ENCODE results near the gene GNL2. TPM values are rescaled to one million over a fixed set of nuclear protein-coding genes. Genes with fewer than 3 reads are reported as not detected.
A peak's percentile ranks its signal among the peaks of the same experiment; 100 is the strongest.

Gene GNL2
- total and polyA plus RNA-seq, 9 of the 15 experiments (the other 6 are each of a cell fraction or from before 2014, with no cell fraction given), result 156 to 371 (median 263) TPM

GRCh38 chr1:37553598-37553926, 42.2 kb downstream of the GNL2 start:
- peaks cover 7% of the 10 kb centered on the region for H3K9me1 ChIP-seq (ENCODE audit: control insufficient read depth, insufficient read depth, low read length)
- under 1% methylated on average over 11 of the region's 11 CpGs for WGBS (ENCODE audit: insufficient coverage, low coverage, missing lambda C conversion rate)
- ChIA-PET CTCF (ENCODE audit: low intra/inter-chr PET ratio) (no interaction called here), POLR2A (interaction anchor here (0.6 to 2.9 kb wide), 8 partner anchors 10 to 447 kb away, joined by 3 to 18 read pairs (median 4); partner anchors contain the start of gene MEAF6)
- peak overlapping the region; percentile 86 for H3K27ac ChIP-seq (ENCODE audit: extremely low read depth, low read depth, low read length)
- intact Hi-C loops (cut with micrococcal nuclease), result loop anchor here (10.0 kb wide), 1 partner anchor 79 kb away; the partner anchor contains the start of gene ZC3H12A
- H3K9ac ChIP-seq (ENCODE audit: insufficient read depth in 1 of 2, low read depth in 2 of 2, low read length in 2 of 2), result peak overlapping the region; percentile 91 to 95
- H3K79me2 ChIP-seq (ENCODE audit: control insufficient read depth, insufficient read depth, low read length), result peaks cover 33% of the 10 kb centered on the region
- H3K4me1 ChIP-seq (replicated peaks in 1 of 2; ENCODE audit: control insufficient read depth in 2 of 2, insufficient read depth in 2 of 2, low read length in 2 of 2), result peaks cover 18 to 22% of the 10 kb centered on the region in 2 experiments
- peak overlapping the region; percentile 99 for H3K4me2 ChIP-seq (ENCODE audit: insufficient read depth, low read length)
- H3K27me3 ChIP-seq (ENCODE audit: control insufficient read depth in 2 of 2, insufficient read depth in 2 of 2, low read length in 2 of 2), result no peaks in the 10 kb centered on the region
- 0 out of 2 replicates have a peak, but pooled peaks cover 14% of the 10 kb centered on the region for H4K20me1 ChIP-seq (replicated peaks; ENCODE audit: control insufficient read depth, insufficient read depth, low read length)
- H2AFZ ChIP-seq (ENCODE audit: low read depth, low read length), result peak overlapping the region; percentile 83
- BruUV-seq (replicated peaks), result TSS peak; percentile 55
- H3K4me3 ChIP-seq, result peak overlapping the region; percentile 82
- peak in 3 of 4 experiments; percentile 25 to 34 (median 31) for DNase-seq (ENCODE audit: extremely low read depth in 1 of 4, low spot score in 3 of 4)
- in situ Hi-C loops (cut with MboI), result no loop called here
- peak; percentile 11 for ATAC-seq
- no peak for FAIRE-seq
- TF ChIP-seq TEAD4 (IDR thresholded peaks at IDR 0.05; ENCODE audit: low read length) (peak; percentile 15; the same call in 1 of the 2 replicates), TEAD4 (CRISPR knock-in tag; IDR thresholded peaks at IDR 0.05; ENCODE audit: borderline replicate concordance) (no peak), ZBTB5 (IDR thresholded peaks at IDR 0.05) (no peak), DNMT1 (IDR thresholded peaks at IDR 0.05) (no peak), ZNF232 (CRISPR knock-in tag; IDR thresholded peaks at IDR 0.05) (0 out of 2 replicates have a peak, but pooled peaks have one; percentile 63)
- H3K9me3 ChIP-seq (replicated peaks; ENCODE audit: control insufficient read depth, insufficient read depth, low read depth, low read length), result peaks cover 9% of the 10 kb centered on the region
- peaks cover 42% of the 10 kb centered on the region for H3K36me3 ChIP-seq (ENCODE audit: control insufficient read depth, insufficient read depth, low read length)
